ENCODE data around the gene SYNE1. TPM values are rescaled to one million over a fixed set of nuclear protein-coding genes. Genes with fewer than 3 reads are reported as not detected.
"Not testable (repeated sequence)": the region's sequence is repeated elsewhere in the genome, so short reads cannot be mapped to it uniquely, and the experiment has no call there.

The SYNE1 gene
- total RNA-seq, 6 donors from 2014 or later, result 160 to 859 (median 490) TPM

- H3K27ac ChIP-seq, result no peak overlapping the region
- H3K27me3 ChIP-seq, result no peaks in the 10 kb centered on the region
- 84 to 89% methylated on average over 6 to 7 of the region's 7 CpGs for WGBS, 2 donors
- ATAC-seq (ENCODE audit: low FRiP score in 2 of 2) (no peak), DNase-seq (no peak)
- H3K9me3 ChIP-seq, result peaks cover 3 to 21% (median 12%) of the 10 kb centered on the region in 4 donors
- H3K4me3 ChIP-seq, result no peak overlapping the region
- no peaks in the 10 kb centered on the region for H3K4me1 ChIP-seq
- no peaks in the 10 kb centered on the region for H3K36me3 ChIP-seq
- TF ChIP-seq POLR2A (IDR thresholded peaks at IDR 0.05) (no peak), EP300 (IDR thresholded peaks at IDR 0.05) (no peak), POLR2AphosphoS5 (IDR thresholded peaks at IDR 0.05) (no peak), CTCF (IDR thresholded peaks at IDR 0.05) (no peak)
Observed at GRCh38 chr6:152078804-152079203, 558.4 kb downstream of the SYNE1 start.

DNA sequence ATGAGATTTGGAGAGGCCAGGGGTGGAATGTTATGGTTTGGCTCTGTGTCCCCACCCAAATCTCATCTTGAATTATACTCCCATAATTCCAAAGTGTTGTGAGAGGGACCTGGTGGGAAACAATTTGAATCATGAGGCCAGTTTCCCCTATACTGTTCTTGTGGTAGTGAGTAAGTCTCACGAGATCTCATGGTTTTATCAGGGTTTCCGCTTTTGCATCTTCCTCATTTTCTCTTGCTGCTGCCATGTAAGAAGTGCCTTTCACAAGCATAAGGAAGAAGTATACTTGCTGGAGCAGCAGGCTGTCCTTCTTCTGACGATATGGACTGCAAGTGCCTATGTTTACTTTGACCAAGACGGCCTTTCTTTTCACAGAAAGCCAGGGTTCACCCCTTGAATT lies 559.2 kb downstream of the SYNE1 start:
- ATAC-seq (ENCODE audit: low FRiP score in 2 of 2) (no peak), DNase-seq (no peak)
- no peak overlapping the region for H3K4me3 ChIP-seq
- H3K9me3 ChIP-seq, result peaks cover 3 to 21% (median 12%) of the 10 kb centered on the region in 4 donors
- TF ChIP-seq EP300 (IDR thresholded peaks at IDR 0.05), result no peak
- TF ChIP-seq POLR2A (IDR thresholded peaks at IDR 0.05), result no peak
- TF ChIP-seq POLR2AphosphoS5 (IDR thresholded peaks at IDR 0.05), result no peak
- no peak for TF ChIP-seq CTCF (IDR thresholded peaks at IDR 0.05)
- WGBS, 2 donors, result 63 to 80% methylated on average over 4 of the region's 4 CpGs
- no peaks in the 10 kb centered on the region for H3K27me3 ChIP-seq
- H3K4me1 ChIP-seq, result no peaks in the 10 kb centered on the region
- no peak overlapping the region for H3K27ac ChIP-seq
- no peaks in the 10 kb centered on the region for H3K36me3 ChIP-seq

GRCh38 chr6:152076242-152076641 lies 560.9 kb downstream of the SYNE1 start:
- H3K4me1 ChIP-seq; H3K4me3 ChIP-seq; H3K27ac ChIP-seq; H3K36me3 ChIP-seq; DNase-seq; H3K27me3 ChIP-seq; ATAC-seq (ENCODE audit: low FRiP score in 2 of 2): not testable (repeated sequence)
- 67 to 80% methylated on average over 3 of the region's 3 CpGs for WGBS, 2 donors
- H3K9me3 ChIP-seq, result peaks cover 3 to 21% (median 12%) of the 10 kb centered on the region in 4 donors

- no peak for ATAC-seq (ENCODE audit: low FRiP score in 2 of 2)
- Histone ChIP-seq H3K9me3 (peaks cover 3 to 16% (median 11%) of the 10 kb centered on the region in 4 donors), H3K4me3 (no peak overlapping the region), H3K27ac (no peak overlapping the region), H3K36me3 (no peaks in the 10 kb centered on the region), H3K4me1 (no peaks in the 10 kb centered on the region), H3K27me3 (no peaks in the 10 kb centered on the region)
- DNase-seq, result no peak
- WGBS, 2 donors, result 65 to 79% methylated on average over 3 of the region's 3 CpGs
- TF ChIP-seq EP300 (IDR thresholded peaks at IDR 0.05) (no peak), POLR2A (IDR thresholded peaks at IDR 0.05) (no peak), POLR2AphosphoS5 (IDR thresholded peaks at IDR 0.05) (no peak)
Observed at GRCh38 chr6:152071843-152072242, 565.3 kb downstream of the SYNE1 start.

Small RNA genes within 50 kb of the gene (small RNA-seq; reads per million reads assigned to genes)
- 0 reads per million in 4 donors for gene RNA5SP223

Other genes starting within 250 kb of the SYNE1 start
- 10 to 100 TPM in 4 of 6 donors, 1 to 10 TPM in 2; 6.2 to 22.0 (median 12.8) TPM for gene MYCT1, start 60.5 kb upstream of the SYNE1 start, total RNA-seq
- 1 to 10 TPM in 3 of 6 donors, under 1 TPM in 3; 0.26 to 2.1 (median 0.97) TPM for gene VIP, start 113.4 kb upstream of the SYNE1 start, total RNA-seq

Data from upper lobe of left lung (tissue), 6 donors.